B cell (primary cell): ENCODE data around the gene NRP1.

ENCODE experiments used
- CTCF ChIP-seq: fragments of 200-600 bp; IDR thresholded peaks from one replicate; pipeline ENCODE4 v1.8.0; 2022; ENCODE audit warnings: antibody characterized with exemption, mild to moderate bottlenecking
- EZH2 ChIP-seq: IDR thresholded peaks from 2 replicates; pipeline ENCODE4 v1.6.1; 2012; ENCODE audit warnings: borderline replicate concordance, low read depth, mild to moderate bottlenecking, moderate library complexity, low read length; ENCODE audit not compliant: insufficient read depth, poor library complexity, severe bottlenecking

- TF ChIP-seq CTCF (no peak), EZH2 (no peak)
These were observed 28.6 kb upstream of the NRP1 start for GRCh38 chr10:33363106-33363505.
